BLaER1 treated with 17β-estradiol and CSF1 and Interleukin-3, amounts not matched to agents 10 nM and 100 nM (cell line): ENCODE measurements around the gene COX17.

Source experiments
- H3K27ac ChIP-seq, 11 experiments: shearing (Covaris generic); formaldehyde crosslinking; 2 replicates each; pipeline ENCODE4 v1.8.1; 2022
- H3K27me3 ChIP-seq, 11 experiments: shearing (Covaris generic); formaldehyde crosslinking; 2 replicates each; pipeline ENCODE4 v1.8.1; 2022
- H3K36me3 ChIP-seq, 11 experiments: shearing (Covaris generic); formaldehyde crosslinking; 2 replicates each; pipeline ENCODE4 v1.8.1; 2022
- H3K4me1 ChIP-seq, 10 experiments: shearing (Covaris generic); formaldehyde crosslinking; 2 replicates each; pipeline ENCODE4 v1.8.1; 2022
- H3K4me2 ChIP-seq, 11 experiments: shearing (Covaris generic); formaldehyde crosslinking; 2 replicates each; pipeline ENCODE4 v1.8.1; 2022
- H3K4me3 ChIP-seq, 10 experiments: shearing (Covaris generic); formaldehyde crosslinking; 2 replicates each; pipeline ENCODE4 v1.8.1; 2022
- H3K9ac ChIP-seq, 11 experiments: shearing (Covaris generic); formaldehyde crosslinking; 2 replicates each; pipeline ENCODE4 v1.8.1; 2022
- H3K9me3 ChIP-seq, 11 experiments: shearing (Covaris generic); formaldehyde crosslinking; replicated peaks in 1 of 11; 2 replicates each; pipeline ENCODE4 v1.8.1; 2022
- H4K20me1 ChIP-seq, 11 experiments: shearing (Covaris generic); formaldehyde crosslinking; 2 replicates each; pipeline ENCODE4 v1.8.1; 2022
- Cebpa-rat ChIP-seq, 11 experiments: shearing (Covaris generic); IDR thresholded peaks; 2 replicates each; pipeline ENCODE4 v1.8.1; 2022

Gene COX17

GRCh38 chr3:119653876-119654275 lies 23.3 kb downstream of the COX17 start:
- Histone ChIP-seq H3K4me1 (peaks cover 0 to 75% (median 6%) of the 10 kb centered on the region in 10 experiments; a peak in 11 of 20 replicates), H3K4me3 (no peak overlapping the region), H4K20me1 (no peaks in the 10 kb centered on the region), H3K9me3 (no peaks in the 10 kb centered on the region), H3K36me3 (no peaks in the 10 kb centered on the region), H3K9ac (no peak overlapping the region), H3K27me3 (no peaks in the 10 kb centered on the region), H3K4me2 (peak overlapping the region in 4 of 11 experiments; percentile 6 to 75 (median 52); a peak in 7 of 22 replicates), H3K27ac (peak overlapping the region in 1 of 11 experiments; percentile 18; a peak in 2 of 22 replicates)
- TF ChIP-seq Cebpa-rat (IDR thresholded peaks at IDR 0.05), result no peak

- H3K4me2 ChIP-seq, result peak overlapping the region in 2 of 11 experiments; percentile 2 to 14; a peak in 2 of 22 replicates
- no peaks in the 10 kb centered on the region for H3K9me3 ChIP-seq
- H3K4me3 ChIP-seq, result no peak overlapping the region
- no peak for TF ChIP-seq Cebpa-rat (IDR thresholded peaks at IDR 0.05)
- peaks cover 0 to 68% (median 0%) of the 10 kb centered on the region in 10 experiments; a peak in 7 of 20 replicates for H3K4me1 ChIP-seq
- no peak overlapping the region for H3K27ac ChIP-seq
- H3K9ac ChIP-seq, result no peak overlapping the region
- H3K36me3 ChIP-seq, result no peaks in the 10 kb centered on the region
- no peaks in the 10 kb centered on the region for H3K27me3 ChIP-seq
- H4K20me1 ChIP-seq, result no peaks in the 10 kb centered on the region
Measured at GRCh38 chr3:119652306-119653033, 24.7 kb downstream of the COX17 start.

GRCh38 chr3:119649761-119650160 lies 27.4 kb downstream of the COX17 start:
- H3K4me3 ChIP-seq, result no peak overlapping the region
- H3K4me2 ChIP-seq, result peak overlapping the region in 2 of 11 experiments; percentile 25 to 41; a peak in 3 of 22 replicates
- H3K27ac ChIP-seq, result no peak overlapping the region
- TF ChIP-seq Cebpa-rat (IDR thresholded peaks at IDR 0.05), result no peak
- H3K27me3 ChIP-seq, result no peaks in the 10 kb centered on the region
- no peaks in the 10 kb centered on the region for H3K9me3 ChIP-seq
- H3K36me3 ChIP-seq, result no peaks in the 10 kb centered on the region
- no peaks in the 10 kb centered on the region for H4K20me1 ChIP-seq
- no peak overlapping the region for H3K9ac ChIP-seq
- peaks cover 0 to 53% (median 0%) of the 10 kb centered on the region in 10 experiments; a peak in 7 of 20 replicates for H3K4me1 ChIP-seq

- H3K4me1 ChIP-seq, result peaks cover 0 to 43% (median 0%) of the 10 kb centered on the region in 10 experiments; a peak in 6 of 20 replicates
- H3K36me3 ChIP-seq, result no peaks in the 10 kb centered on the region
- H3K27ac ChIP-seq, result no peak overlapping the region
- H3K4me3 ChIP-seq, result no peak overlapping the region
- no peak overlapping the region for H3K9ac ChIP-seq
- no peaks in the 10 kb centered on the region for H4K20me1 ChIP-seq
- no peaks in the 10 kb centered on the region for H3K9me3 ChIP-seq
- H3K4me2 ChIP-seq, result no peak overlapping the region
- no peak for TF ChIP-seq Cebpa-rat (IDR thresholded peaks at IDR 0.05)
- no peaks in the 10 kb centered on the region for H3K27me3 ChIP-seq
Measured at GRCh38 chr3:119647843-119648575, 29.2 kb downstream of the COX17 start.

GRCh38 chr3:119647171-119647570 lies 30.0 kb downstream of the COX17 start:
- Histone ChIP-seq H3K4me3 (no peak overlapping the region), H3K36me3 (no peaks in the 10 kb centered on the region), H3K4me2 (no peak overlapping the region)

GRCh38 chr3:119645813-119646212 lies 31.4 kb downstream of the COX17 start:
- Histone ChIP-seq H3K27me3 (no peaks in the 10 kb centered on the region), H4K20me1 (no peaks in the 10 kb centered on the region), H3K9me3 (peaks cover 0 to 11% (median 0%) of the 10 kb centered on the region in 11 experiments; a peak in 4 of 22 replicates), H3K4me1 (peaks cover 0 to 42% (median 0%) of the 10 kb centered on the region in 10 experiments; a peak in 6 of 20 replicates), H3K27ac (no peak overlapping the region), H3K4me2 (no peak overlapping the region), H3K36me3 (peaks cover 0 to 5% (median 0%) of the 10 kb centered on the region in 11 experiments; a peak in 1 of 22 replicates), H3K9ac (no peak overlapping the region), H3K4me3 (no peak overlapping the region)
- no peak for TF ChIP-seq Cebpa-rat (IDR thresholded peaks at IDR 0.05)

More at GRCh38 chr3:119647171-119647570, 30.0 kb downstream of the COX17 start:
- Histone ChIP-seq H3K27ac (no peak overlapping the region), H3K9ac (no peak overlapping the region), H3K9me3 (no peaks in the 10 kb centered on the region), H3K4me1 (peaks cover 0 to 44% (median 0%) of the 10 kb centered on the region in 10 experiments; a peak in 6 of 20 replicates), H4K20me1 (no peaks in the 10 kb centered on the region), H3K27me3 (no peaks in the 10 kb centered on the region)
- TF ChIP-seq Cebpa-rat (IDR thresholded peaks at IDR 0.05), result no peak

- H3K4me1 ChIP-seq, result peaks cover 0 to 41% (median 1%) of the 10 kb centered on the region in 10 experiments; a peak in 10 of 20 replicates
- no peaks in the 10 kb centered on the region for H4K20me1 ChIP-seq
- H3K9ac ChIP-seq, result no peak overlapping the region
- H3K4me2 ChIP-seq, result no peak overlapping the region
- H3K9me3 ChIP-seq, result peaks cover 0 to 11% (median 0%) of the 10 kb centered on the region in 11 experiments; a peak in 4 of 22 replicates
- H3K36me3 ChIP-seq, result peaks cover 0 to 5% (median 0%) of the 10 kb centered on the region in 11 experiments; a peak in 1 of 22 replicates
- H3K4me3 ChIP-seq, result no peak overlapping the region
- H3K27me3 ChIP-seq, result no peaks in the 10 kb centered on the region
- H3K27ac ChIP-seq, result no peak overlapping the region
- no peak for TF ChIP-seq Cebpa-rat (IDR thresholded peaks at IDR 0.05)
Measured at GRCh38 chr3:119644481-119644880, 32.7 kb downstream of the COX17 start.

- peak overlapping the region in 1 of 11 experiments; percentile 69; a peak in 2 of 22 replicates for H3K4me2 ChIP-seq
- peaks cover 8 to 41% (median 11%) of the 10 kb centered on the region in 10 experiments; a peak in 19 of 20 replicates for H3K4me1 ChIP-seq
- peak overlapping the region in 1 of 11 experiments; percentile 1; a peak in 1 of 22 replicates for H3K27ac ChIP-seq
- TF ChIP-seq Cebpa-rat (IDR thresholded peaks at IDR 0.05), result no peak
- H3K27me3 ChIP-seq, result no peaks in the 10 kb centered on the region
- H3K9me3 ChIP-seq, result peaks cover 0 to 11% (median 0%) of the 10 kb centered on the region in 11 experiments; a peak in 4 of 22 replicates
- peaks cover 0 to 5% (median 0%) of the 10 kb centered on the region in 11 experiments; a peak in 1 of 22 replicates for H3K36me3 ChIP-seq
- H4K20me1 ChIP-seq, result no peaks in the 10 kb centered on the region
- no peak overlapping the region for H3K4me3 ChIP-seq
- peak overlapping the region in 2 of 11 experiments; percentile 46 to 56; a peak in 2 of 22 replicates for H3K9ac ChIP-seq
Measured at GRCh38 chr3:119643528-119643927, 33.7 kb downstream of the COX17 start.
